GM06990 (cell line): ENCODE measurements around the gene CCR4.
"Not testable (repeated sequence)": the region's sequence is repeated elsewhere in the genome, so short reads cannot be mapped to it uniquely, and the experiment has no call there.

Experiments
- DNase-seq: peaks from one replicate; pipeline ENCODE4 v3.0.0-alpha.2; 2011; ENCODE audit not compliant: insufficient read length; ENCODE audit errors: extremely low read depth
- H3K27me3 ChIP-seq: replicated peaks from 2 replicates; pipeline ENCODE4 v1.6.0; 2011; ENCODE audit warnings: low read length; ENCODE audit not compliant: control insufficient read depth, insufficient read depth
- H3K36me3 ChIP-seq: 2 replicates; pipeline ENCODE4 v1.5.1; 2011; ENCODE audit warnings: low read length; ENCODE audit not compliant: control insufficient read depth, insufficient read depth
- H3K4me3 ChIP-seq: replicated peaks from 2 replicates; pipeline ENCODE4 v1.5.1; 2011; ENCODE audit warnings: low read depth, mild to moderate bottlenecking, control low read depth, low read length
- TF ChIP-seq, protein P1 (sequence below): IDR thresholded peaks from 2 replicates; pipeline ENCODE4 v1.5.1; 2011; ENCODE audit warnings: low read length, control low read depth, mild to moderate bottlenecking, inconsistent platforms; ENCODE audit not compliant: insufficient read depth, poor library complexity, severe bottlenecking

CCR4 gene

DNA sequence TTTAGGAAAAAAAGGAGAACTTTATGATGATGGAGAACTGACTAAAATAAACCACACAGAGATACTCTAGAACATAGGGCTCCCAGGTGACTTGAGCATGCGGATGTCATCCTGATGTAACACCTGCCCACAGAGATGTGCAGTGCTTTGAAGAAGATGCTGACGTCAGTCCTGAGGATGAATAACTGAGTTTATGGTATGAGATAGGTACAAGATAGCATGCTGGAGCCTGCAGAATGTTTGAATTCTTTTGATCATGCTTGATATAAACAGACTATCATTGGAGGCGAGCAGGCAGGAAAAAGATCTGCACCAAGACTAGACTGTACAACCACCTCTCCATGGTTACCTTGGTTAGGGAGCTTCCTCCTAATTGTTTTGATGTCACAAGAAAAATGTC lies 12.4 kb downstream of the CCR4 start:
- TF ChIP-seq, protein P1, sequence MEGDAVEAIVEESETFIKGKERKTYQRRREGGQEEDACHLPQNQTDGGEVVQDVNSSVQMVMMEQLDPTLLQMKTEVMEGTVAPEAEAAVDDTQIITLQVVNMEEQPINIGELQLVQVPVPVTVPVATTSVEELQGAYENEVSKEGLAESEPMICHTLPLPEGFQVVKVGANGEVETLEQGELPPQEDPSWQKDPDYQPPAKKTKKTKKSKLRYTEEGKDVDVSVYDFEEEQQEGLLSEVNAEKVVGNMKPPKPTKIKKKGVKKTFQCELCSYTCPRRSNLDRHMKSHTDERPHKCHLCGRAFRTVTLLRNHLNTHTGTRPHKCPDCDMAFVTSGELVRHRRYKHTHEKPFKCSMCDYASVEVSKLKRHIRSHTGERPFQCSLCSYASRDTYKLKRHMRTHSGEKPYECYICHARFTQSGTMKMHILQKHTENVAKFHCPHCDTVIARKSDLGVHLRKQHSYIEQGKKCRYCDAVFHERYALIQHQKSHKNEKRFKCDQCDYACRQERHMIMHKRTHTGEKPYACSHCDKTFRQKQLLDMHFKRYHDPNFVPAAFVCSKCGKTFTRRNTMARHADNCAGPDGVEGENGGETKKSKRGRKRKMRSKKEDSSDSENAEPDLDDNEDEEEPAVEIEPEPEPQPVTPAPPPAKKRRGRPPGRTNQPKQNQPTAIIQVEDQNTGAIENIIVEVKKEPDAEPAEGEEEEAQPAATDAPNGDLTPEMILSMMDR: no peak
- Histone ChIP-seq H3K27me3 (no peaks in the 10 kb centered on the region), H3K36me3 (no peaks in the 10 kb centered on the region), H3K4me3 (no peak overlapping the region)
- no peak for DNase-seq

DNA sequence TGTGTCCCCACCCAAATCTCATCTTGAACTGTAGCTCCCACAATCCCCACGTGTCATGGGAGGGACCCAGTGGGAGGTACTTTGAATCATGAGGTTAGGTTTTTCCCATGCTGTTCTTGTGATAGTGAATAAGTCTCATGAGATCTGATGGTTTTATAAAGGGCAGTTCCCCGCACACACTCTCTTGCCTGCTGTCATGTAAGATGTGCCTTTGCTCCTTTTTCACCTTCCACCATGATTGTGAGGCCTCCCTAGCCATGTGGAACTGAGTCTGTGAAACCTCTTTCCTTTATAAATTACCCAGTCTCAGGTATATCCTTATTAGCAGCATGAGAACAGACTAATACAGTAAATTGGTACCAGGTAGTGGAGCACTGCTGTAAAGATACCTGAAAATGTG lies 13.3 kb downstream of the CCR4 start:
- DNase-seq, H3K27me3 ChIP-seq, H3K4me3 ChIP-seq, H3K36me3 ChIP-seq: not testable (repeated sequence)

DNA sequence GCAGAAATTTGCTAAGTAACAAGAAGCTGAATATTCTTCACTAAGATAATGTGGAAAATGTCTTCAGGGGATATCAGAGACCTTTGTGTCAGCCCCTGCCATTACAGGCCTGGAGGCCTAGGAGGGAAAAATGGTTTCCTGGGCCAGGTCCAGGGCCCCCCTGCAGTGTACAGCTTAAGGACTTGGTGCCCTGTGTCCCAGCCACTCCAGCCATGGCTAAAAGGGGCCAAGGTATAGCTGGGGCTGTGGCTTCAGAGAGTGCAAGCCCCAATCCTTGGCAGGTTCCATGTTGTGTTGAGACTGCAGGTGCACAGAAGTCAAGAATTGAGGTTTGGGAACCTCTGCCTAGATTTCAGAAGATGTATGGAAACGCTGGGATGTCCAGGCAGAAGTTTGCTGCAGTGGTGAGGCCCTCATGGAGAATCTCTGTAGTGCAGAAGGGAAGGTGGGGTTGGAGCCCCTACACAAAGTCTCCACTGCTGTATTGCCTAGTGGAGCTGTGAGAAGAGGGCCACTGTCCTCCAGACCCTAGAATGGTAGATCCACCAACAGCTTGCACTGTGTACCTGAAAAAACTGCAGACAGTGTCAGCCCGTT lies 14.3 kb downstream of the CCR4 start:
- H3K36me3 ChIP-seq, DNase-seq, H3K4me3 ChIP-seq, H3K27me3 ChIP-seq: not testable (repeated sequence)

DNA sequence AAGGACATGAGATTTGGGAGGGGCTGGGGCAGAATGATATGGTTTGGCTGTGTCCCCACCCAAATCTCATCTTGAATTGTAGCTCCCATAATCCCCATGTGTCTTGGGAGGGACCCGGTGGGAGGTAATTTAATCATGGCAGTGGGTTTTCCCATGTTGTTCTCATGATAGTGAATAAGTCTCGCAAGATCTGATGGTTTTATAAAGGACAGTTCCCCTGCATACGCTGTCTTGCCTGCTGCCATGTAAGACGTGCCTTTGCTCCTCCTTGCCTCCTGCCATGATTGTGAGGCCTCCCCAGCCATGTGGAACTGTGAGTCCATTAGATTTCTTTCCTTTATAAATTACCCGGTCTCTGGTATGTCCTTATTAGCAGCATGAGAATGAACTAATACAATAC lies 15.2 kb downstream of the CCR4 start:
- H3K27me3 ChIP-seq, DNase-seq, H3K36me3 ChIP-seq, H3K4me3 ChIP-seq: not testable (repeated sequence)

DNA sequence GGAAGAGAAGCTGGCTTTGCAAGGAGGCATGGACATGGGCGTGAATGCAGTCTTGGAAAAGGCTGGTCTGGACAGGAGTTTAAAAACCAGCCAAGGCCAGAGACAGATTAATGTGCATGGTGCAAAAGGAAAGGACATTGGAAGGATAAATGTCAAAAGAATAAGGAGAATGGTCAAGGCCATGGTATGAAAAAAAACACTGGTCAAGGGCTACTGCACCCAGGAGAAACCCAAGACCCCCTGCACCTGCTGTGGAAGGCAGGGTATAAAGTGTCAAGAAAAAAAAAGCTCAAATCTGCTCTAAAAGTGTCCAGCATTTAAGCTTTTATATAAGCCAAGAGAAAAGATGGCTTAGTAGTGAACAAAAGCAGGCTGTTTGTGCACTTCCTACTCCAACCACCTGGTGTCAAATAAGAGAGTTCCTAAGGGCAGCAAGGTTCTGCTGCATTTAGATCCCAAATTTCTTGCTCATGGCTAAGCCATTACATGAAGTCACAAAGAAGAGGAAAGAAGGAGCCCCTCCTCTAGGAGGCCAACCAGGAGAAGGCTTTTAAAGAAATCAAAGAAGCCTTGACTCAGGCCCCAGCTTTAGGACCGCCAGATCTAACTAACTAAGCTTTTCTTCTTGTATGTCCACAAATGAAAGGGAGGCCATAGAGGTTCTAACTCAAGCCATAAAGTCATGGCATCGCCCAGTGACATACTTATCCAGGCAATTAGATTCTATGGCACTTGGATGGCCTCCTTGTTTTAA lies 16.9 kb downstream of the CCR4 start:
- TF ChIP-seq, protein P1: no peak
- no peak overlapping the region for H3K4me3 ChIP-seq
- H3K36me3 ChIP-seq: no peaks in the 10 kb centered on the region
- DNase-seq: no peak
- no peaks in the 10 kb centered on the region for H3K27me3 ChIP-seq

DNA sequence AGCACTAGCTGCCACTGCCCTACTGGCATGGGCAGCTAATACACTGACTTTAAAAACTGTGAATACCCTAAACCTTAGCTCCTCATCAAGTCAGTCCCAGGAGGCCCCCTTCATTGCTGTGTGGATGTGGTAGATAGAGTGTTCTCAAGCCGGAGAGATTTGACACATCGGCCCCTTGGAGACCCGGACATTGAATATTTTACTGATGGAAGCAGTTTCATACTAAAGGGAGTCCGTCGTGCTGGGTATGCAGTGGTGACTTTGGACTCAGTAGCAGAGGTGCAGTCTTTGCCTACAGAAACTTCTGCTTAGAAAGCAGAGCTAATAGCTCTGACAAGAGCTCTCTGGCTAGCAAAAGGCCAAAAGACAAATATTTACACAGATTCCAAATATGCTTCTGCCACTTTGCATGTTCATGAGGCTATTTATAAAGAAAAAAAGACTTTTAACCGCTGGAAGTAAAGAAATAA lies 17.5 kb downstream of the CCR4 start:
- Histone ChIP-seq H3K4me3 (no peak overlapping the region), H3K27me3 (no peaks in the 10 kb centered on the region), H3K36me3 (no peaks in the 10 kb centered on the region)
- no peak for DNase-seq
- TF ChIP-seq, protein P1: no peak

DNA sequence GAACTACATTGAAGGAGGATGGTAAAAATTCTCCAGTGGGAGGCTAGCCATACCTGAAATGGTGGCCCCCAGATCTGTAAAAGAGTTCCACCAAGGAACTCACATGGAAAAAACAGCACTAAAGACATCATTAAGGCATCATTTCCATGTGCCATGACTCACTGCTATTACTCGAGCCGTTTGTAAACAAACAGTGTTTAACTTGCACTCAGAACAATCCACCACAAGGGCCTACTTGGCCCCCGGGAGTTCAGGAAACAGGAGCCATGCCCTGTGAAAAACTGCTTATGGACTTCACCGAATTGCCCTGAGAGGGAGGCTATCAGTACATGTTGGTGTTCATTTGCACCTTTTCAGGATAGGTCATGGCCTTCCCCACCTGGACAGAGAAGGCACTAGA lies 18.2 kb downstream of the CCR4 start:
- DNase-seq: no peak
- Histone ChIP-seq H3K4me3 (no peak overlapping the region), H3K27me3 (no peaks in the 10 kb centered on the region), H3K36me3 (no peaks in the 10 kb centered on the region)
- TF ChIP-seq, protein P1: no peak

DNA sequence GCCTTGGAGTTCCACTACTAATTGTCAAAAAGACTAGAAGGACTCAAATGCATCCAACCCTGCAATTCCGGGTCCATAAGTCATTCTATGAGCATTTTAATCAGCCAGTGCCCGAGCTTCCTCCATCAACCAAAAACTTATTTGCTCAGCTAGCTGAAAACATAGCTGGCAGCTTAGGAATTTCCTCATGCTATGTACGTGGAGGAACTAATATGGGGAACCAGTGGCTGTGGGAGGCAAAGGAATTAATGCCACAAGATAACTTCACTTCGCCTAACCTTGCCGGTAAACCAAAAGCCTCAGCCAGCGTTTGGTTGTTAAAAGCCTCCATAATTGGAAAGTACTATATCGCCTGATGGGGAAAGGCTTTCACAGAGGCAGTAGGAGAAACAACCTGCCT lies 19.8 kb downstream of the CCR4 start:
- not testable (repeated sequence) for DNase-seq

More for the DNA sequence above, 19.8 kb downstream of the CCR4 start:
- H3K27me3 ChIP-seq, H3K4me3 ChIP-seq, H3K36me3 ChIP-seq: not testable (repeated sequence)
